Measurements from ENCODE around the gene ICE1.

The ICE1 gene

DNA sequence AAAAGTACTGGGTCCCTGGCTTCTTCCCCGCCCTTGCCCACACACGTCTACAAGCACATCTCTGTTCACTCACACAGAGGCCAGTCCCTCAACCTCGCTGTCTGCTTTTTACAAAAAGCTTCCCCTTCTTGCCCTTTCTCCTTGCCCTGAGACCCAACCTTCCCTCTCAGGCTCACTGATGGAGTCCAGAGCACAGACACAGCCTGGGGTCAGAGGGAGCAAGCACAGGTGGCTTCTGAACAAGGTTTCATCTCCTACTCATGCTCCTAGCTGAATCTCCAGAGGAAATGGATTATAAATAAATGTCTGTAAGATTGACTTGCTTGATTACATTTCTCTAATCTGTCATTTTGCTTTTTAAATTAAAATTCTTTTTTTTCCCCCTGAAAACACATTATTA is 101.8 kb downstream of the ICE1 start:
- TF ChIP-seq, protein P1, sequence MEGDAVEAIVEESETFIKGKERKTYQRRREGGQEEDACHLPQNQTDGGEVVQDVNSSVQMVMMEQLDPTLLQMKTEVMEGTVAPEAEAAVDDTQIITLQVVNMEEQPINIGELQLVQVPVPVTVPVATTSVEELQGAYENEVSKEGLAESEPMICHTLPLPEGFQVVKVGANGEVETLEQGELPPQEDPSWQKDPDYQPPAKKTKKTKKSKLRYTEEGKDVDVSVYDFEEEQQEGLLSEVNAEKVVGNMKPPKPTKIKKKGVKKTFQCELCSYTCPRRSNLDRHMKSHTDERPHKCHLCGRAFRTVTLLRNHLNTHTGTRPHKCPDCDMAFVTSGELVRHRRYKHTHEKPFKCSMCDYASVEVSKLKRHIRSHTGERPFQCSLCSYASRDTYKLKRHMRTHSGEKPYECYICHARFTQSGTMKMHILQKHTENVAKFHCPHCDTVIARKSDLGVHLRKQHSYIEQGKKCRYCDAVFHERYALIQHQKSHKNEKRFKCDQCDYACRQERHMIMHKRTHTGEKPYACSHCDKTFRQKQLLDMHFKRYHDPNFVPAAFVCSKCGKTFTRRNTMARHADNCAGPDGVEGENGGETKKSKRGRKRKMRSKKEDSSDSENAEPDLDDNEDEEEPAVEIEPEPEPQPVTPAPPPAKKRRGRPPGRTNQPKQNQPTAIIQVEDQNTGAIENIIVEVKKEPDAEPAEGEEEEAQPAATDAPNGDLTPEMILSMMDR (conservative IDR thresholded peaks at IDR 0.05; ENCODE audit: low read length), result no peak
- H3K4me3 ChIP-seq (ENCODE audit: low read length), result no peak overlapping the region
- no peak for DNase-seq (ENCODE audit: low read depth)

DNA sequence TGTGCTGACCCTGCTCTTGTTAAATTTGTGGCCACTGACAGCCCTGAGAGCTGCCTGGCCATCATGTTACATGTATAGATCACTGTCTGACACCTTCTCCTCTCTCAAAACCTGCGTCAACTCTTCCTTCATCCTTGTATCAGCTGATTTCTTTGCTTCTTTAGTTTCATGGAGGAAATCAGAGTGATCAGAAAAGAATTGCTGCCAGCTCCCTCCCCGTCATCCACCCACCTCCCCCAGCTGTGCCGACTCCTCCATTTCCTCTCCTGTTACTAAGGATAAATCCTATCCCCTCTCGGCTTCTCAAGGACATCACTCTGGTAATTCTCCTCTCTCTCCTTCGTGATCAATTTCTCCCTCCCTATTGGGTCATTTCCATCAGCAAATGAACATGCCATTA is 108.9 kb downstream of the ICE1 start:
- no peak overlapping the region for H3K4me3 ChIP-seq (ENCODE audit: low read length)
- DNase-seq (ENCODE audit: low read depth), result no peak
- TF ChIP-seq, protein P1 (conservative IDR thresholded peaks at IDR 0.05; ENCODE audit: low read length), result no peak

DNA sequence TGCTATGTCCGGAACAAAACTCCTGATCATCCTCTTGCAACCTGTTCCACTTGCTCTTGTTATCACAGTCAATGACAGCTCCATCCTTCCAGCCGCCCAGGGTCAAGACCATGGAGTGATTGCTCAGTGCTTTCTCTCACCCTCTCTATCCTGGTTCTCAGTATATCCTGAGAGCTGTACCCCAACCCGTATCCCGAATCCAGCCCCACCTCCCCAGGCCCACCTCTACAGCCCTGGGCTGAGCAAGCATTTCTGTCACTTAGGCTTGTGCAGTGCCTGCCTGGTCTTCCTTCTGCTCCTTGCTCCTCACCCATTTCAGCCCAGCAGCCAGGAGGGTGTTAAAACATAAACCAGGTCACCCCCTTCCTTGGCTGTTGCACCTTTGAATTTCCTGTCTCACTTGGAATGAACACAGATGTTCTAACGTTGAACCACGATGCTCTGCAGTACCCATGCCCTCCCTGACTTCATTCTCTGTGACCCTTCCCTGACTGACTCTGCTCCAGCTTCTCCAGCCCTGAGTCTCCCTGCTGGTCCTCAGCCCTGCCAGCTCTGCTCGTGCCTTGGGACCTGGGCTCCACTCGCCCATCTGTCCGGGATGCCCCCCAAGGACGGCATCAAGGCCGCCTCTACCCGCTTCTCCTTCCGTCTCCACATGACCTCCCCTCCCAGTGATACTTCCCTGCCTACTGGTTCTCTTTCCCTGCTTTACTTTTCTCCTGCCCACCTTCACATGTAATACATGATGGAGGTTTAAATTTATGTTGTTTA is 110.0 kb downstream of the ICE1 start:
- TF ChIP-seq, protein P1 (conservative IDR thresholded peaks at IDR 0.05; ENCODE audit: low read length), result no peak
- no peak overlapping the region for H3K4me3 ChIP-seq (ENCODE audit: low read length)
- no peak for DNase-seq (ENCODE audit: low read depth)

DNA sequence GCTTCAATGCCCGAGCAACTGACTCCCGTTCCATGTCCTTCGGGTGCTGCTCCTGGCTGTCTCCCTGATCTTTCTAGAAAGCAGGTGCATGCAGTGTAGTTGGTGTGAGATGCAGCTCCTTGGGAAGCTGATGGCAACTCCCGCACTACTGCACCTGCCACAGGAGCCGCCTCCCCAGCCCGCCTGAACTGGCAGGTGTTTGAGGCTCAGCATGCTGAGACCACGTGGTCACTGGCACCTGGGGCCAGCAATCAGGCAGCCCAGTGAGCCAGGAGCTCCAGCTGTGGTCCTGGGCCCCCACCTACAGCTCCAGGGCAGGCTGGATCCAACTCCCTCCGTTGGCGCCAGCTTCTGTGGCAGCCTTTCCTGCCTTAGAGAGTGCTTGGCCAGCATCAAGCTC is 111.5 kb downstream of the ICE1 start:
- no peak for DNase-seq (ENCODE audit: low read depth)
- no peak overlapping the region for H3K4me3 ChIP-seq (ENCODE audit: low read length)
- TF ChIP-seq, protein P1 (conservative IDR thresholded peaks at IDR 0.05; ENCODE audit: low read length), result no peak

DNA sequence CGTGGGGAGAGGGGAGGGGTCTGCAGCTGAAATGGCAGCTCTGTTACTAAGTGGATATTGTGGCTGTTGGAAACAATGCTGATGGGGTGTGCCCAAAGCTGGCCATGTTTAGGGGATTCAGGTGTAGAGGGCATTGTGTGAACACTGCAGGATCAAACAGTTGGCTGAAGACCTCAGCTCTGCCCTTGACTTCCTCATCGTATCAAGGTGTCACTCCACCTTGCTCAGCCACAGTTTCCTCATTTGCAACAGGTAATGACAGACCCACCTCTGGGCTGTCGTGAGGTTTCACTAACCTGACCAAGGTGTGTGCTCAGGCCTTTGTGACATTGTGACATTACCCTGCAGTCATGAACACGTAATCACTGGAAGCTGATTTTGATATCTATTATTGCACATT is 111.9 kb downstream of the ICE1 start:
- no peak for DNase-seq (ENCODE audit: low read depth)
- TF ChIP-seq, protein P1 (conservative IDR thresholded peaks at IDR 0.05; ENCODE audit: low read length), result no peak
- H3K4me3 ChIP-seq (ENCODE audit: low read length), result no peak overlapping the region

DNA sequence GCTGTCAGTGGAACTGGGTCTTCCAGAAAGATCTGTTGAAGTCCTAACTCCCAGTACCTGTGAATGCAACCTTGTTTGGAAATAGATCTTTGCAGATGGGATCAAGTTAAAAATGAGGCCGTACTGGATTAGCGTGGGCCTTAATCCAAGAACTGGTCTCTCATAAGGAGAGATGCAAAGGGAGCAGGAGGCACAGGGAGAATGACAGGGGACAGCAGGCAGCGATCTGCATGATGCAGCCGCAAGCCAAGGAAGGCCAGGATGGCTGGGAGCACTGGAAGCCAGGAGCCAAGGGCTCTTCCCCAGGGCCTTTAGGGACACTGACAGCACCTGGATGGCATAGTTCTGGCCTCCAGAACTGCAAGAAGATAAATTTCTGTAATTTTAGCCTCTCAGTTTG is 114.4 kb downstream of the ICE1 start:
- H3K4me3 ChIP-seq (ENCODE audit: low read length), result no peak overlapping the region
- TF ChIP-seq, protein P1 (conservative IDR thresholded peaks at IDR 0.05; ENCODE audit: low read length), result no peak
- no peak for DNase-seq (ENCODE audit: low read depth)

DNA sequence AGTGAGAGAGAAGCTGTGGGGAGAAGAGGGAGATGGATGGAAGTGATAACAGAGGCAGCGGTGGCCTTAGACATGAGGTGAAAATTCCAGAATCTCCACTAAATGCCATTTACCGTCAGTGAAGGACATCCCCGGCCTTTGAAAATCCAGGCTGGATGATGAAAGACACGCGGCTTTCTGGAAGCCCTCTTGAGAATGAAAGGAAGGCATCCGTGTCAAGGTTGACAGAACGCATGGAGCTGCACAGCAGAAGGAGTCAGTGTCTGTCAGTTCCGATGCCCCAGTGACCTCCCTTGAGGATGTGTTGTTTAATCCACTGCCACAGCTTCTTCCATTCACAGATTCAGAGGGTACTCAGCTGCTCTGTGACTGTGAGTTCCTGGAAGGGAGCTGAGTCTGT is 114.9 kb downstream of the ICE1 start:
- TF ChIP-seq, protein P1 (conservative IDR thresholded peaks at IDR 0.05; ENCODE audit: low read length), result no peak
- DNase-seq (ENCODE audit: low read depth), result no peak
- H3K4me3 ChIP-seq (ENCODE audit: low read length), result no peak overlapping the region
